ENCODE data around the gene UGT2A2. TPM values are rescaled to one million over a fixed set of nuclear protein-coding genes. Genes with fewer than 3 reads are reported as not detected.

Gene UGT2A2
- total and polyA plus RNA-seq, 2 donors, result not detected

Small RNA genes lying within 50 kb of the gene (small RNA-seq; reads per million reads assigned to genes)
- gene UGT2A2, result not detected

Other genes with a start within 250 kb of the UGT2A2 start
- gene UGT2B4, start 143.7 kb downstream of the UGT2A2 start, total RNA-seq, result not detected
- 0.42 TPM for gene UGT2B4, start 143.7 kb downstream of the UGT2A2 start, polyA plus RNA-seq
- gene UGT2A1, start 13.6 kb upstream of the UGT2A2 start, total RNA-seq, result not detected
- not detected for gene UGT2A1, start 13.6 kb upstream of the UGT2A2 start, polyA plus RNA-seq
- 1.2 TPM for gene SULT1B1, start 121.0 kb upstream of the UGT2A2 start, total RNA-seq
- 1.3 TPM for gene SULT1B1, start 121.0 kb upstream of the UGT2A2 start, polyA plus RNA-seq
- 153 TPM for gene SULT1E1, start 220.5 kb upstream of the UGT2A2 start, total RNA-seq
- gene SULT1E1, start 220.5 kb upstream of the UGT2A2 start, polyA plus RNA-seq, result 0.16 TPM

All from urinary bladder (tissue), 2 donors.